8988T (cell line): ENCODE results near the gene SLC5A2.
A peak's percentile ranks its signal among the peaks of the same experiment; 100 is the strongest.
"Not testable (repeated sequence)": the region's sequence is repeated elsewhere in the genome, so short reads cannot be mapped to it uniquely, and the experiment has no call there.

Experiments
- DNase-seq: peaks from one replicate; pipeline ENCODE4 v3.0.0; 2011

SLC5A2 gene

DNA sequence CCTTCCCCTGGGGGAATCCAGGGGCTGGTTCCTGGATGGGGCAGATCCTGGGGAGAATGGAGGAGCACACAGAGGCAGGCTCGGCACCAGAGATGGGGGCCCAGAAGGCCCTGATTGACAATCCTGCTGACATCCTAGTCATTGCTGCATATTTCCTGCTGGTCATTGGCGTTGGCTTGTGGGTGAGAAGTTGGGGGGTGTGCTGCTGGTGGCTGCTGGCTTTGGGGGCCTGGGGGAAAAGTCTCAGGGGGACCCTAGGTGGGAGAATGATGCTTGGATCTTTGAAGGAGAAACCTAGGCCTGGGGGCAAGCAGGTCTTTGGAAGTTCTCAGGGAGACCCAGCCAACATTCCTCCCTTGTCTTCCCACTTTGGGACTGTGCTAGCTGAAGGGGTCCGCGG is at the start of gene SLC5A2:
TSS of gene SLC5A2 (plus strand) at position 43 of the 400 bp plus-strand sequence. CDS start at position 57, 14 bp downstream.
- DNase-seq, result no peak

- DNase-seq, result no peak
These were observed 47.3 kb upstream of the SLC5A2 start for GRCh38 chr16:31435341-31436220.

DNA sequence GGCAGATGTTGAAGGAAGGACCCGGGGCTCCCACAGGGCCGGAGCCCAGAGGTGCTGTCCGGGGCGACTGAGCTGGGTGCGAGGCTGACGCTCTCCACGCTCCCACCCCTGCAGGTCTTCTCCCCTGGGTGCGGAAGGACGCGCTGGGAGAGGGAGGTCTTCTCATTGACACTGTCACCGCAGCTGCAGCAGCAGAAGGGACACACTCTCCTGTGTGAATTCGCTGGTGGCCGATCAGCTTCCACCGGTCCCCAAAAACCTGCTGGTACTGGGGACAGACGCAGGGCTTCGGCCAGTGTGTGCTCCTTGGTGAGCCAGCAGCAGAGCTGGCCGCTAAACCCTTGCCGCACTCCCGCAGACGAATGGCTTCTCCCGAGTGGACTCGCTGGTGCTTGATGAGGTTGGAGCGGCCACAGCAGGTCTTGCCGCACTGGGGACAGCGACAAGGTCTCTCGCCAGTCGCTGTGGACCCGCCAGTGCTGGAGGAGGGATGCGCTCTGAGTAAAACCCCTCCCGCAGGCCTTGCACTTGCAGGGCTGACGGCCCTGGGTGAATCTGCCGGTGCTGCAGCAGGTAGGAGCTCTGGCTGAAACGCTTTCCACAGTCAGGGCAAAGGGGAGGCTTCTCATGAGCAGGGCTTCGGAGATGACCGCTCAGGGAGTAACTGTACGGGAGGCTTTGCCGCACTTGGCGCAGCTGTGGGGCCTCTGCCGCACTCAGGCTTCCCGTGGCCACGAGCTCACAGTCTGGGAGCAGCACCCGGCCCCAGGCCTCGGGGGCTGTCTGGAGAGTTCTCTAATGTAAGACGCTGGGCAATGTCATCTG is 46.5 kb upstream of the SLC5A2 start:
- no peak for DNase-seq

DNA sequence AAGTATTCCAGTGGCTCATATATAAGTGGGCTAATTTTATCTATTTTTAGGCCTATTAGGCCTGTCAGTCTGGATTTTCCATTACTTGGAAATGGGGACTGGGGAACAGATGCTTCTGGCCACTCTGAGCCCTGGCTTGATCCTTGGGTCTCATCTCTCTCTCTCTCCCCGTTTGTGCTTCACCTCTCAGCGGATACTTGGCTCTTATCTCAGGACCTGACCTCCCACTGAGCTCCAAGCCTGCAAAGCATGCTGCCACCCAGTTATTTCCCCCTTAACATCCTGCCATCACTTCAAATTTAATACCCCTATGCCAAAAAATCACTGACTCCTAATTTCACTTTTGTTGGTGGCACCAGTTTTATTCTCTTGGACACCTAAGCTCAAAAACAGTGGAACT is 44.5 kb upstream of the SLC5A2 start:
- no peak for DNase-seq

- not testable (repeated sequence) for DNase-seq
These were observed 43.9 kb upstream of the SLC5A2 start for GRCh38 chr16:31439023-31439422.

GRCh38 chr16:31439519-31439918 is 43.4 kb upstream of the SLC5A2 start:
- DNase-seq, result no peak

- no peak for DNase-seq
These were observed 42.3 kb upstream of the SLC5A2 start for GRCh38 chr16:31440516-31441184.

DNA sequence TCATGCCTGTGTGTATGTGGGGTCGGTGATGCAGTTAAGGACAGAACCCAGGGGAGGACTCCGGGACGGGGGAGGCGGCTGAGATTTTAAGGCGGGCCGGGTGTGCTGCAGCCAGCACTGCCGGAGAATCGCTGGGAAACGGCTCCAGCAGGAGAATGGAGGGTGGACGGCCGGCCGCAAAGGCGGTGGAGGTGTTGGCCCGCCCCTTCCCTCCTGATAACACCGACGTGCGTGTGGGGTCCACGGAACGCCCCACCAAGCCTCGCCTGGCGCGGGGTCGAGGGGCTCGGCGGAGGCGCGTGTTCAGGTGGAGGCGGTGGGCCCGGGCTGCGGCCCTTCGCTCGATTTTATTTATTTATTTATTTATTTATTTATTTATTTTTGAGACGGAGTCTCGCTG is 41.0 kb upstream of the SLC5A2 start:
- DNase-seq, result no peak

DNA sequence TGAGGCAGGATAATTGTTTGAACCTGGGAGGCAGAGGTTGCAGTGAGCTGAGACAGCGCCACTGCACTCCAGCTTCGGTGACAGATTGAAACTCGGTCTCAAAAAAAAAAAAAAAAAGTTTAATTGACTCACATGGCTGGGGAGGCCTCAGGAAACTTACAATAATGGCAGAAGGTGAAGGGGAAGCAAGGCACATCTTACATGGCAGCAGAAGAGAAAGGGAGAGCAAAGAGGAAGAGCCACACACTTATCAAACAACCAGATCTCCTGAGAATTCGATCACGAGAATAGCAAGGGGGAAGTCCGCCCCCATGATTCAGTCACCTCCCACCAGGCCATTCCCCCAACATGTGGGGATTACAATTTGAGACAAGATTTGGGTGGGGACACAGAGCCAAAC is 37.0 kb upstream of the SLC5A2 start:
- not testable (repeated sequence) for DNase-seq

DNA sequence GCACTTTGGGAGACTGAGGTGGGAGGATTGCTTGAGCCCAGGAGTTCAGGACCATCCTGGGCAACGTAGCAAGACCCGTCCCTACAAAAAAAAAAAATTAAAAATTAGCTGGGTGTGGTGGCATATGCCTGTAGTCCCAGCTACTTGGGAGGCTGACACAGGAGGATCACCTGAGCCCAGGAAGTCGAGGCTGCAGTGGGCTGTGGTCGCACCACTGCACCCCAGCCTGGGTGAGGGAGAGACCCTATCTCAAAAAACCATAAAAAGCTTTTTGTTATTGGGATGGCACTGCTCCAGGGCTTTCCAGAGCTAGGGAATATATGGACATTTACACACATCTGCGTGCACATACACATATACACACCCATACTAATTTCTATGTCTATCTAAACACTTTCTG is 31.7 kb upstream of the SLC5A2 start:
- DNase-seq, result no peak

DNA sequence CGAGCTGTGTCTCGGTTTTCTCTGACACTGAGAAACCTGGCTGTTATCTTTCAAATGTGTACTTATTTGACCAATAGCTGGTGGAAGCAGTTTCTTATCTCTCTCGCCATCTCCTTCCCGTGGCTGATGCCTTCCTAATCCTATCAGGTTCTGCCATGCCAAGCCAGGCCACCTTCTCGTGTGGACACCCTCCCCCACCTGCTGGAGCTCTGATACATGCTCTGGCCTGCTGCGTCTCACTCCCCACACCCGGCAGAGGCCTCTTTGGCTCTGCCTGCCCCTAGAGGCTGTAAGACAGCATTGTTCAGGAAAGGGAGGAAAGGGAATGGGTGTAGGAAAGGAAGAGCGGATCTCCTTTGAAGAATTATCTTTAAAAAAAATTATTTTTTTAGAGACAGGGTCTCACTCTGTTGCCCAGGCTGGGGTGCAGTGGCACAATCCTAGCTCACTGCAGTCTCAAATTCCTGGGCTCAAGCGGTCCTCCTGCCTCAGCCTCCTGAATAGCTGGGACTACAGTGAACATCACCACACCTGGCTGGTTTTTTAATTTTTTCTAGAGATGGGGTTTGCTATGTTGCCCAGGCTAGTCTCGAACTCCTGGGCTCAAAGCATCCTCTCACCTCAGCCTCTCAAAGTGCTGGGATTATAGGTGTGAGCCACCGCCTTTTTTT is 31.1 kb upstream of the SLC5A2 start:
- DNase-seq, result no peak

DNA sequence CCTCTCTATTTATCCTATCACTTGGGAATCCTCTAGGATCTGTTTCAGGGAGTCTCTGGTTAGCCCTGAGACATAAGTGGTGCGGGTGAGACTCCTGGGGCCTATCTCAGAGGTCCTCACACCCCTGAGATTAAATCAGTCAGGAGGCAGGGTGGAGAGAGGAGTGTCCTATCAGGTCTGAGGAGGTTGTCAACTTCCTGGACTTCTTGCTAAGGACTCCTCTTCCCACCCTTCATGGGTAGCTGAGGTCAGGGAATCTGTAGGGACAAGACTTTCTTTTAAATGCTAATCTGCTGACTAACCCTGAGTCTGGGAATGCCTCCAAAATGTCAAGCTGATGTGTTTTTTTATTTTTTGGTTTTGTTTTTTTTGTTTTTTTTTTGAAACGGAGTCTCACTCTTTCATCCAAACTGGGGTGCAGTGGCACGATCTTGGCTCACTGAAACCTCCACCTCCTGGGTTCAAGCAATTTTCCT is 30.3 kb upstream of the SLC5A2 start:
- no peak for DNase-seq

DNA sequence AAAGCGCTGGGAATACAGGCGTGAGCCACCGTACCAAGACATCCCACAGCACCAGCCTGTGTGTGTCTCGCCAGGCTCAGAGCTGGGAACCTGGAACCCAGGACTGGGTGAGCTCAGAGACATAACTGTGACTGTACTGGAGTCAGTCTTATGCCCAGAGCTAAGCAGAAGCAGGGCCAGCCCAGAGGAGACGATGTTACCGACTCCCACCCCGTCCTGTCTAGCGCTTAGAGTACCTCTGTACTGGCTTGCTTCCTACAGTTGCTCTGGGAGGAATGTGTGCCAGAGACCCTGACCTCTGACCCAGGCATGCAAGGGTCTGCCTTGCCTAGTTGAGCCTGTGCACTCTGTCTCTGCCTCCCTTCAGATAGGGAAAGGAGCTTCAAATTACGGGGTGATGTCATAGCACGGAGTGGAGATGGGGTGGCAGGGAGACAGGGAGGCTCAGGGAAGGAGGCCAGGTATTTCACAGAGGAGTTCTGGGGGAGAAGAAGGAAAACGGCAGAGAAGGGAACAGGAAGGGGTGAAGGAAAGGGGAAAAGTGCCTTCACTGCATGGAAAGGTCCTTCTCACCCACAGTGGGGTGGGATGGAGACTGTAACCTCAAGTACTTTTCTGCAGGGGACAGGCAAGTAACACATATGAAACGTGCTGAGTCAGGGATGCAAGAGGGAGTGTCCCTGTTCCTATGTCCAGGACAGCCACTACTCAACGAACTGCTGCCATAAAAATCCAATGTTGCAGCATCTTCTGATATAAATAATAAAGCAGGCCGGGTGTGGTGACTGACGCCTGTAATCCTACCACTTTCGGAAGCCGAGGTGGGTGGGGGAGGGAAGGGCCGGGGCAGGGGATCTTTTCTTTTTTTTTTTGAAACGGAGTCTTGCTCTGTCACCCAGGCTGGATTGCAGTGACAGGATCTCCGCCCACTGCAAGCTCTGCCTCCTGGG is 29.4 kb upstream of the SLC5A2 start:
- no peak for DNase-seq

DNA sequence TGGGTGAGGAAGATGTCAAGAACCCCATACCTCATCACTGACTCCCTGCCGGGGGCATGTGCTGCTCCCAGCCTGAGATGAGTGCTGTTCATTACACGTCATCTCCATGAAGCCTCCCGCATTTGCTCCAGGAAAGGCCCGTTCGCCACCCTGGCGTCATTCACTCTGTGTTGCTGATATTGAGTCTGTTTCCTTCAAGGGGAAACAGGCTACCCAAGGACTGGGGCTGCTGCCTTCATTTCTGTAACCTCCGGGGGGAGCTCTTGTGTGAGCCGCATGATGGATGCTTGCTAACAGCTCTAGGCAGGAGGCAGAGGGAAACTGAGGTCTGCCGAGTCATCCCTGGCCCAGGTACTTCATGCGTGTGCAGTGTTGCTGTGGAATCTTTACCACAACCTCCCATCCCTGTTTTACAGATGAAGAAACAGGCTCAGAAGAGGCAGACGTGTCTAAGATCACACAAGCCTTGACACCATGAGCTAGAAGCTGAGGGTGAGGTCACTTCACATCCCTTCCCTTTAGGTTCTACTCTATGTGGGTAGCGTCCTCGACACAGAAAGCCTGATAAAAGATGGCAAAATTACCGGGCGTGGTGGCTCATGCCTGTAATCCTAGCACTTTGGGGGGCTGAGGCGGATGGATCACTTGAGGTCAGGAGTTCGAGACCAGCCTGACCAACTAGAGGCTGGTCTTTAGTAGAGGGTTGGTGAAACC is 27.2 kb upstream of the SLC5A2 start:
- no peak for DNase-seq

GRCh38 chr16:31456988-31457360 is 25.9 kb upstream of the SLC5A2 start:
- no peak for DNase-seq

DNA sequence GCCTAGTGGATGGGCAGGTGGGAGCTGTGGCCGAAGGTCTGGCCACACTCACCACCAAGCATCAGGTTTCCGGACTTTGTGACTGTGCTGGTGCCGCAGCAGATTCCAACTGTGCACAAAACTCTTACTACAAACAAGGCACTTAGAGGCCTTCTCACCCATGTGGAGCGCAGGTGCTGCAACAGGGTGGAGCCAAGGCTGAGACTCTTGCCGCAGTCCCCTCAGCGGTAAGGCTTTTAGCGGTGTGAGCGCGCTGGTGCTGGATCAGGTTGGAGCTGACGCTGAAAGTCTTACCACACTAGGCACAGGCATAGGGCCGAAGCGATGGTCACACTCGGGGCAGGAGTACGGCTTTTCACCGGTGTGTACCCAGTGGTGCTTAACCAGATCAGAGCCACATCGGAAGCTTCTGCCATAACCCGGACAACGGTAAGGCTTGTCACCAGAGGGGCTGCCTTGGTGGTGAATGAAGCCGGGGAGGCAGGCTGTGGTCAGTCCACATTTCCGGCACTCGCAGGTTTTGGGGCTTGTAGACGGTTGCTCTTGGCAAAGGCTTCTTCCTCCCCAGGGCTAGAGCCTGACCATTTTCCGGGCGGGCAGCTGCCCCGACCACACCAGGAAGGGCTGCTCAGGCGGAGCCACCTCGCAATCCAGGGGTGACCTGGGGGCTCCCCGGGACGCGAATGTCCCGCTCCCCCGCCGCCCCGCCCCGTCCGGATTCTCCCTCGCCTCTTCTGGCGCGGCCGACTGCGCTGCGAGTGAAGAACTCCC is 24.7 kb upstream of the SLC5A2 start:
- no peak for DNase-seq

- DNase-seq, result peak; percentile 71
These were observed 23.9 kb upstream of the SLC5A2 start, which contains the start of gene ARMC5 for GRCh38 chr16:31458844-31459686. Gene ARMC5 (plus strand): TSS chr16:31459501. CDS start chr16:31459525, 24 bp downstream.

DNA sequence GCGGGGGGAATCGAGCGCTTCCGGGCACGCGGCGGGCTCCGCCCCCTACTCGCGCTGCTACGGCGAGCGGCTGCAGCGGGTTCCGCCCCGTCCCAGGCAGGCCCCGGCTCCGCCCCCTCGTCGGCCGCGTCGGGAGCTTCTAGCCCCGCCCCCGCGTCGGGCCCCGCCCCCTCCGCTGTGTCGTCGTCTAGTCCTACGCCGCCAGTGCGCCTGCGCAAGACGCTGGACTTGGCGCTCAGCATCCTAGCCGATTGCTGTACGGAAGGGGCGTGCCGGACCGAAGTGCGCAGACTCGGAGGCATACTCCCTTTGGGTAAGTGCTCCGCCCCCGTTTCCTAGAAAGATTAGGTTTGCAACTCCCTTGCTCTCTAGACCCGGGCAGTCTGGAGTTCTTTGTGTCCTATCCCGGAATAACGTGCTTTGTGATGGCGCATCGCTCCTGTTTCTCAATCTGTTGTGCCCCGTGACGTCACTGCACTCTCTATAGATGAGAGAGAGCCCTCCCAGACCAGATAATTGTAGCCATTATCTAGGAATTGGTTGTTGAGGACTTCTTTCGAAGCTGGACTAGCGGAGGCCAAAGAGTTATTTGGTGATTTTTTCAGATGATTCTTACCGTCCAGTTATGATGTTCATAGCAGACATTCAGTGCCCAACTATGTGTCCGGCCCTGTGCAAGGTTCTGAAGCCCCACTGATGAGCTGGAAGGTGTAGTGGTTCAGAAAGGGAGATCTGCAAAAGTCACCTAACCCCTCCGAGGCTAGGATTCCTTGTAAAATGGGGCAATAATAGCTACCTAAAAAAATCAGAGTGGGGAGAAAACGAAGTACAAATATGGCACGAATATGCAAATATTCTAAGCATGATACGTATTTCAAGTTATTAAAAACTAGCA is 23.0 kb upstream of the SLC5A2 start:
- peak; percentile 78 for DNase-seq
